Smooth muscle cell of bladder (primary cell): ENCODE results near the gene TOX2. TPM values are rescaled to one million over a fixed set of nuclear protein-coding genes. Genes with fewer than 3 reads are reported as not detected.

Experiments used
- total RNA-seq: library from RNA; depleted of rRNA; stranded (reverse); fragments of >200 nt; gene quantifications from 2 replicates; pipeline ENCODE4 v1.2.3, GENCODE V29; 2014

TOX2 gene, protein sequence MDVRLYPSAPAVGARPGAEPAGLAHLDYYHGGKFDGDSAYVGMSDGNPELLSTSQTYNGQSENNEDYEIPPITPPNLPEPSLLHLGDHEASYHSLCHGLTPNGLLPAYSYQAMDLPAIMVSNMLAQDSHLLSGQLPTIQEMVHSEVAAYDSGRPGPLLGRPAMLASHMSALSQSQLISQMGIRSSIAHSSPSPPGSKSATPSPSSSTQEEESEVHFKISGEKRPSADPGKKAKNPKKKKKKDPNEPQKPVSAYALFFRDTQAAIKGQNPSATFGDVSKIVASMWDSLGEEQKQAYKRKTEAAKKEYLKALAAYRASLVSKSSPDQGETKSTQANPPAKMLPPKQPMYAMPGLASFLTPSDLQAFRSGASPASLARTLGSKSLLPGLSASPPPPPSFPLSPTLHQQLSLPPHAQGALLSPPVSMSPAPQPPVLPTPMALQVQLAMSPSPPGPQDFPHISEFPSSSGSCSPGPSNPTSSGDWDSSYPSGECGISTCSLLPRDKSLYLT
- total RNA-seq, result 1.1 and 1.3 TPM in 2 replicates

DNA sequence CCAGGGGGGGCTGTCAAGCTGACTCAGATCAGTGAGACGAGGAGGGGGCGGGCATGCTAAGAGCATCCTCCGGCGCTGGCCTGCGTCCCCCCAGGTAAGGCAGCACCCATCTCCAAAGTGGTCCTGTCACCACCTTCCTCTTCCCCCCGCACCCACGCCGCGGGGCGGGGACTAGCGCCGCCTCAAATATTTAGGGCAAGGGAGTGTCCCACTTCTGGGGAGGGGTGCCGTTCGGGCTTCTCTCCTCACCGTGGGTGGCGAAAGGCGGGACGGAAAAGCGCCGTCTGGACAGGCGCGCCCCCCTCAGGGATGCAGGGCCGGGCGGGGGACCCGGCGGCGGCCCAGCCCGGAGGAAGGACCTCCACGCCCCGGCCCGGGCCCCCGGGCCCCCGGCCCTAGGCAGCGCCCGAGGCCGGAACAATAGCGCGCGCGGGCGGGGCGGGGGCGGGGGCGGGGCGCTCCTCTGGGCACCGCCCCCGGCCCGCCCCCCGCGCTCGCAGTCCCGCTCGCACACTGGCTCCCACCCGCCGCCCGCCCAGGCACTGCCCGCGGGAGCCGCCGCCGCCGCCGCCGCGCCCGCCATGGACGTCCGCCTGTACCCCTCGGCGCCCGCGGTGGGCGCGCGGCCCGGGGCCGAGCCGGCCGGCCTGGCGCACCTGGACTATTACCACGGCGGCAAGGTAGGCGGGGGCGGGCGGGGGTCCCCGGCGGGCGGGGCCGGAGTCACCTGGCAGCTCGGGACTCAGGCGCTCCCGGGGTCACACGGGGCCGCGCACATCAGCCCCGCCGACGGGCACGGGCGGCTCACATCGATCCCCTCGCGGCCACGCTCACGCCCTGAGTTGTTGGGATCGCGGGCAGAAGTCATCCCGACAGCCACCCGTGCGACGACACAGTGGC lies at the start of gene TOX2:
TSS of gene TOX2 (plus strand) at position 542 of the 900 bp plus-strand sequence. CDS start at position 582, 40 bp downstream.

Other genes starting within 250 kb of the TOX2 start
- gene MYBL2, start 247.7 kb upstream of the TOX2 start, total RNA-seq, result 0.37 and 0.71 TPM in 2 replicates
- gene GTSF1L, start 187.8 kb upstream of the TOX2 start, total RNA-seq, result not detected in 2 replicates